ENCODE data around the gene BIRC7. TPM values are rescaled to one million over a fixed set of nuclear protein-coding genes. Genes with fewer than 3 reads are reported as not detected.

BIRC7 gene
- total RNA-seq, 4 donors from 2014 or later: not detected

DNA sequence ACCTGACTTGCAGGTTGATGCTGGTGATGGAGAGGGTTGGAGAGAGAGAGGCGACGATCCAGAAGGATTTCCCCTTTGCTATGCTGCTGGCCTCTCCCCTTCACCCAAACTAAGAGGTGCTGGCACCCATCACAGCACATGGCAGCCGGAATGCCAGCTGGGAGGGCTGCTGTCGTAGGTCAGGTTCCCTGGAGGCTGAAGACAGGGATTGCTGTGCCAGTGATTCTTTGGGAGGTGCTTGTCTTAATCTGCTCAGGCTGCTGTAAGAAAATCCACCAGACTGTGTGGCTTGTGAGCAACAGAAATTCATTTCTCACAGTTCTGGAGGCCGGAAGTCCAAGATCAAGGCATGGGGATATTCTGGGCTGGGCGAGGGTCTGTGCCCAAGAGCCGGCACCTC lies 32.6 kb downstream of the BIRC7 start:
- Histone ChIP-seq H3K36me3 (no peaks in the 10 kb centered on the region), H3K27me3 (peaks cover 0 to 46% (median 0%) of the 10 kb centered on the region in 4 donors), H3K9me3 (no peaks in the 10 kb centered on the region), H3K4me3 (no peak overlapping the region), H3K4me1 (peaks cover 7 to 15% (median 10%) of the 10 kb centered on the region in 4 donors), H3K27ac (replicated peaks in 1 of 4) (no peak overlapping the region)
- no peak for TF ChIP-seq EP300 (IDR thresholded peaks at IDR 0.05)
- TF ChIP-seq, protein P1, sequence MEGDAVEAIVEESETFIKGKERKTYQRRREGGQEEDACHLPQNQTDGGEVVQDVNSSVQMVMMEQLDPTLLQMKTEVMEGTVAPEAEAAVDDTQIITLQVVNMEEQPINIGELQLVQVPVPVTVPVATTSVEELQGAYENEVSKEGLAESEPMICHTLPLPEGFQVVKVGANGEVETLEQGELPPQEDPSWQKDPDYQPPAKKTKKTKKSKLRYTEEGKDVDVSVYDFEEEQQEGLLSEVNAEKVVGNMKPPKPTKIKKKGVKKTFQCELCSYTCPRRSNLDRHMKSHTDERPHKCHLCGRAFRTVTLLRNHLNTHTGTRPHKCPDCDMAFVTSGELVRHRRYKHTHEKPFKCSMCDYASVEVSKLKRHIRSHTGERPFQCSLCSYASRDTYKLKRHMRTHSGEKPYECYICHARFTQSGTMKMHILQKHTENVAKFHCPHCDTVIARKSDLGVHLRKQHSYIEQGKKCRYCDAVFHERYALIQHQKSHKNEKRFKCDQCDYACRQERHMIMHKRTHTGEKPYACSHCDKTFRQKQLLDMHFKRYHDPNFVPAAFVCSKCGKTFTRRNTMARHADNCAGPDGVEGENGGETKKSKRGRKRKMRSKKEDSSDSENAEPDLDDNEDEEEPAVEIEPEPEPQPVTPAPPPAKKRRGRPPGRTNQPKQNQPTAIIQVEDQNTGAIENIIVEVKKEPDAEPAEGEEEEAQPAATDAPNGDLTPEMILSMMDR (IDR thresholded peaks at IDR 0.05): no peak
- TF ChIP-seq POLR2AphosphoS5 (IDR thresholded peaks at IDR 0.05): no peak
- no peak for TF ChIP-seq POLR2A (IDR thresholded peaks at IDR 0.05; ENCODE audit: low read depth)
- DNase-seq (ENCODE audit: extremely low spot score): no peak
- 74% methylated on average over 2 of the region's 7 CpGs for WGBS
- intact Hi-C loops (cut with DNase I): no loop called here

DNA sequence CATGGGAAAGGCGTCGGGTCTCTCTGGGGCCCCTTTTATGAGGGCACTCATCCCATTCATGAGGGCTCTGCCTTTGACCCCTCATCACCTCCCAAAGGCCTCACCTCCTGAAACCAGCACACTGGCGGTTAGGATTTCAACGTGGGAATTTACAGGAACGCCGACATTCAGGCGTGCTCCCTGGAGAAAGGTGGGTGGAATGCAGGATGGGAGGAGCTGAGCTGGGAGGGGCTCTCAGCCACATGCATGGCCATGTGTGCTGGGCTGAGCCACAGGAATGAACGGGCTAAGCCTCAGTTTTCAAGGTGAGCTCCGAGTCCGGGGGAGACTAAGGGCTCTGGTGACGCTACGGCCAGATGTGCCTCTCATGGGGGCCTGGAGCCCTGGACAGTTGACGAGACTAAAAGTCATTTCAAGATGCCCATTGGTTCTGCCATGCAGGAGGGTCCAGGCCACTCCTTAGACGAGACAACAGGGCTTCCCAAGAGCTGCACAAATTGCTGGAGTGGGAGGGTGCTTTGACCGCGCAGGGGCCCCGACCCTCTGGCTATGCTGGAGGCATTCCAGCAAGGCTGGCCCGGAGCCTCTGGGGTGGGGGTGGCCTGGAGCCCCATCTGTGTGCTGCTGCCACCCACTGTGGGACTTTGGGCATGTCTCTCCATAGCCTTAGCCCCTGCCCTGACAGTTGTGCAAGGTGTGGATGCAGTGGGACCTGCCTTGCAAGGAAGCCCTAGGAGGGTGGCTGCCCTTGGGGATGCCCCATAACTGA lies 33.1 kb downstream of the BIRC7 start:
- intact Hi-C loops (cut with DNase I): no loop called here
- no peak for TF ChIP-seq POLR2A (IDR thresholded peaks at IDR 0.05; ENCODE audit: low read depth)
- no peak for TF ChIP-seq POLR2AphosphoS5 (IDR thresholded peaks at IDR 0.05)
- TF ChIP-seq, protein P1 (IDR thresholded peaks at IDR 0.05): no peak
- TF ChIP-seq EP300 (IDR thresholded peaks at IDR 0.05): no peak
- Histone ChIP-seq H3K9me3 (no peaks in the 10 kb centered on the region), H3K27ac (replicated peaks in 1 of 4) (no peak overlapping the region), H3K4me3 (no peak overlapping the region), H3K27me3 (peaks cover 0 to 40% (median 0%) of the 10 kb centered on the region in 4 donors), H3K36me3 (no peaks in the 10 kb centered on the region), H3K4me1 (peaks cover 13 to 20% (median 16%) of the 10 kb centered on the region in 4 donors)
- 81% methylated on average over 6 of the region's 18 CpGs for WGBS
- DNase-seq (ENCODE audit: extremely low spot score): no peak

DNA sequence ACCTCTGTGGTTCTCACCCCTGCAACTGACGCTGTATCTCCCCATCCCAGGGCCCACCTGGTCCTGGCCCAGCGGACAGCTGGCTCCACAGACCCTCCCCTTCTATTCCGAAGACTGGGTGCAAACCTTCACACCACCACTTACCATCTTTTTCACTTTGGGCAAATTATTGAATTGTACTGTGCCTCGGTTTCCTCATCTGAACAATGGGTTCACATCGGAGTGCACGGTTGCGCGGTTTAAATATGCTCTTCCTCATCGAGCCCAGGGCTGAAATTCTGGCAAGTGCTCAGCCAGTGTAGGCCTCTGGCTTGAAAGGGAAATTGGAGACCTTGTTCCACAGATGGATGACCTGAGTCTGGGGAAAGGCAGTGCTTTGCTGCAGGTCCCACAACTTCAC lies 34.0 kb downstream of the BIRC7 start:
- no peak overlapping the region for H3K4me3 ChIP-seq
- peaks cover 0 to 32% (median 0%) of the 10 kb centered on the region in 4 donors for H3K27me3 ChIP-seq
- TF ChIP-seq POLR2A (IDR thresholded peaks at IDR 0.05; ENCODE audit: low read depth) (no peak), POLR2AphosphoS5 (IDR thresholded peaks at IDR 0.05) (no peak), EP300 (IDR thresholded peaks at IDR 0.05) (no peak)
- TF ChIP-seq, protein P1 (IDR thresholded peaks at IDR 0.05): no peak
- 93% methylated on average over 9 of the region's 9 CpGs for WGBS
- H3K9me3 ChIP-seq: no peaks in the 10 kb centered on the region
- peaks cover 21 to 29% (median 25%) of the 10 kb centered on the region in 4 donors for H3K4me1 ChIP-seq
- no peak for DNase-seq (ENCODE audit: extremely low spot score)
- no peaks in the 10 kb centered on the region for H3K36me3 ChIP-seq
- no peak overlapping the region for H3K27ac ChIP-seq (replicated peaks in 1 of 4)
- intact Hi-C loops (cut with DNase I): no loop called here

DNA sequence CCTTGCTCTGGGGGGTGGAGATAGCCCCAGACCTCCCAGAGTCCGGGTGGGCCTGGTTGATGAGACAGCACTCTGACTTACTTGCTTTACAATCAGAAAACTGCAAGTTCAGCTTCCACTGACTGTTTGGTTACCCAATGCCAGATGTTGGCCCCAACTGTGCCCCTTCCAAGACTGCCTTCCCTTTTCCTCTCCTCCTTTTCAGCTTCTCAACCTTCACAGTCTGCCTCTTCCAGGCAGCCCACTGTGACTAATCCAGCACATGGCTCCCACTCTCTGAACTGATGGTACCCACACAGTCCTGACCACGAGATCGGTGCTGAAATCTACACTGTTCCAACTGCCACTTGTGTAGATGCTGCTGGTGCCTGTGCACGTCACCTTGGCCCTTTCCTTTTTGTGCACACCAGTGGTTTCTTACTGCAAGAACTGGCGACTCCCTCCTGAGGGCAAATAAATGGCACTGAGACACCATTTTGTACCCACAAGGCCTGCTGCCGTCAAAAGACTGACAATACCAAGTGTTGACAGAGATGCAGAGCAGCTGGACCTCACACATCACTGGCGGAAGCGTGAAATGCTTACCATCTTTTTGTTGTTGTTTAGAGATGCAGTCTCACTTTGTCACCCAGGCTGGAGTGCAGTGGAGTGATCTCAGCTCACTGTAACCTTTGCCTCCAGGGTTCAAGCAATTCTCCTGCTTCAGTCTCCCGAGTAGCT lies 35.1 kb downstream of the BIRC7 start:
- H3K9me3 ChIP-seq: no peaks in the 10 kb centered on the region
- WGBS: 82% methylated on average over 8 of the region's 9 CpGs
- no peak for DNase-seq (ENCODE audit: extremely low spot score)
- TF ChIP-seq POLR2AphosphoS5 (IDR thresholded peaks at IDR 0.05) (no peak), EP300 (IDR thresholded peaks at IDR 0.05) (no peak), POLR2A (IDR thresholded peaks at IDR 0.05; ENCODE audit: low read depth) (no peak)
- TF ChIP-seq, protein P1 (IDR thresholded peaks at IDR 0.05): no peak
- no peak overlapping the region for H3K4me3 ChIP-seq
- peaks cover 0 to 6% (median 3%) of the 10 kb centered on the region in 4 donors for H3K36me3 ChIP-seq
- peaks cover 0 to 21% (median 0%) of the 10 kb centered on the region in 4 donors for H3K27me3 ChIP-seq
- intact Hi-C loops (cut with DNase I): no loop called here
- no peak overlapping the region for H3K27ac ChIP-seq (replicated peaks in 1 of 4)
- H3K4me1 ChIP-seq: peaks cover 21 to 40% (median 31%) of the 10 kb centered on the region in 4 donors
